Mesothelial cell of epicardium (in vitro differentiated cells): ENCODE data around the gene FGF13. TPM values are rescaled to one million over a fixed set of nuclear protein-coding genes. Genes with fewer than 3 reads are reported as not detected.
A peak's percentile ranks its signal among the peaks of the same experiment; 100 is the strongest.

Experiments used
- DNase-seq, 2 experiments: peaks; one replicate each; pipeline ENCODE4 v3.0.0; 2021; ENCODE audit warnings: low spot score in 2 of 2; ENCODE audit not compliant: unreplicated experiment in 2 of 2
- H3K27ac Mint-ChIP-seq: 2 replicates; pipeline ENCODE4 v1.8.0; 2021; ENCODE audit warnings: mixed read lengths
- H3K27me3 Mint-ChIP-seq: 2 replicates; pipeline ENCODE4 v1.8.0; 2021; ENCODE audit warnings: low read depth, mixed read lengths
- H3K36me3 Mint-ChIP-seq: 2 replicates; pipeline ENCODE4 v1.8.0; 2021; ENCODE audit warnings: mixed read lengths
- H3K4me1 Mint-ChIP-seq: 2 replicates; pipeline ENCODE4 v1.8.0; 2021; ENCODE audit warnings: mixed read lengths
- H3K4me3 Mint-ChIP-seq: 2 replicates; pipeline ENCODE4 v1.8.0; 2021; ENCODE audit warnings: mild to moderate bottlenecking, moderate library complexity, mixed read lengths
- H3K9me3 Mint-ChIP-seq: 2 replicates; pipeline ENCODE4 v1.8.0; 2021; ENCODE audit warnings: mixed read lengths
- CTCF ChIP-seq: fragments of 200-600 bp; sonication (generic); IDR thresholded peaks from one replicate; pipeline ENCODE4 v1.5.0; 2021; ENCODE audit warnings: antibody characterized with exemption; ENCODE audit not compliant: unreplicated experiment
- total RNA-seq: library from RNA; stranded (reverse); gene quantifications from 3 replicates; pipeline ENCODE4 v1.2.1, GENCODE V29; 2021

FGF13 gene
- total RNA-seq, 1 donor from 2014 or later = 1.1 TPM

GRCh38 chrX:138710866-138711341 is 613 bp downstream of the FGF13 start:
- Mint-ChIP-seq H3K4me1 (peaks cover 8% of the 10 kb centered on the region), H3K4me3 (peak overlapping the region; percentile 66), H3K9me3 (peaks cover 3% of the 10 kb centered on the region), H3K27me3 (peaks cover 72% of the 10 kb centered on the region), H3K27ac (no peak overlapping the region), H3K36me3 (no peaks in the 10 kb centered on the region)
- peak in 1 of 2 experiments; percentile 41 for DNase-seq
- no peak for TF ChIP-seq CTCF

- Mint-ChIP-seq H3K4me3 (peak overlapping the region; percentile 66), H3K27ac (no peak overlapping the region), H3K9me3 (peaks cover 3% of the 10 kb centered on the region), H3K4me1 (peaks cover 8% of the 10 kb centered on the region), H3K27me3 (peaks cover 72% of the 10 kb centered on the region), H3K36me3 (no peaks in the 10 kb centered on the region)
- DNase-seq = peak in 1 of 2 experiments; percentile 38
- no peak for TF ChIP-seq CTCF
Observed at GRCh38 chrX:138709886-138710791, 1.4 kb downstream of the FGF13 start.

DNA sequence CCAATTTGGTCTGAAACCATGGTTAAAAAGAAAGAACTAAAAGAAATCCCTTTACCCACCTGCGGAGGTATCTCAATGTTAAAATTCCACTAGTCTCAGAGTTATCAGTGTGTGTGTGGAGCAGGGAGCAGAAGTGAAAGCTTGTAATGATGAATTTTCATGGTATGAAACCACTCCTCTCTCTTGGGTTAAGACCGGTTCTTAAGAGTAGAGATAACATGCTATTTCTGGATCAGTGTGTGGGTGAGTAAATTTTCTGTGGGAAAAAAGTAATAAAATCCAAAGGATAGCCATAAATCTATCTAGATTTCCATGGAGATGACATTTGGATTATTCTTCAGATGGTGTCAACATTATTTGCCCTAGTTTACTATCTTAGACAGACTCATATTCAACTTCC is 3.2 kb downstream of the FGF13 start:
- Mint-ChIP-seq H3K9me3 (peaks cover 3% of the 10 kb centered on the region), H3K4me1 (peaks cover 8% of the 10 kb centered on the region), H3K27me3 (peaks cover 57% of the 10 kb centered on the region), H3K36me3 (no peaks in the 10 kb centered on the region), H3K27ac (no peak overlapping the region), H3K4me3 (no peak overlapping the region)
- no peak for DNase-seq
- no peak for TF ChIP-seq CTCF

- no peak for TF ChIP-seq CTCF
- no peaks in the 10 kb centered on the region for H3K36me3 Mint-ChIP-seq
- H3K27me3 Mint-ChIP-seq = peaks cover 26% of the 10 kb centered on the region
- H3K4me1 Mint-ChIP-seq = no peaks in the 10 kb centered on the region
- H3K4me3 Mint-ChIP-seq = no peak overlapping the region
- no peak for DNase-seq
- no peak overlapping the region for H3K27ac Mint-ChIP-seq
- peaks cover 3% of the 10 kb centered on the region for H3K9me3 Mint-ChIP-seq
Observed at GRCh38 chrX:138704596-138704995, 6.9 kb downstream of the FGF13 start.

GRCh38 chrX:138704101-138704500 is 7.4 kb downstream of the FGF13 start:
- H3K36me3 Mint-ChIP-seq = no peaks in the 10 kb centered on the region
- DNase-seq = no peak
- peaks cover 21% of the 10 kb centered on the region for H3K27me3 Mint-ChIP-seq
- no peak for TF ChIP-seq CTCF
- no peaks in the 10 kb centered on the region for H3K4me1 Mint-ChIP-seq
- H3K9me3 Mint-ChIP-seq = peaks cover 3% of the 10 kb centered on the region
- H3K4me3 Mint-ChIP-seq = no peak overlapping the region
- no peak overlapping the region for H3K27ac Mint-ChIP-seq
